Measurements from ENCODE around the gene DNM2.

- TF ChIP-seq EZH2phosphoT487 (IDR thresholded peaks at IDR 0.05; ENCODE audit: insufficient read depth, low read depth), result no peak
- no peak for TF ChIP-seq EZH2 (IDR thresholded peaks at IDR 0.05; ENCODE audit: insufficient read depth, poor library complexity, severe bottlenecking)
Observed at GRCh38 chr19:10730932-10731331, 13.1 kb downstream of the DNM2 start.
